Naive thymus-derived CD4-positive, alpha-beta T cell (primary cell): Measurements from ENCODE around the gene CPNE9. TPM values are rescaled to one million over a fixed set of nuclear protein-coding genes. Genes with fewer than 3 reads are reported as not detected.

ENCODE experiments used
- ATAC-seq: fragments of 150-1000 bp; cut with Tn5 transposase; 2 replicates; pipeline ENCODE4 v1.10.0; 2021; ENCODE audit warnings: mild to moderate bottlenecking, moderate library complexity
- CTCF ChIA-PET: fragments of 350-600 bp; sonication (Branson Sonifier 250); formaldehyde crosslinking; loops from one replicate; lab custom pipeline; 2021; ENCODE audit warnings: antibody characterized with exemption; lab: Charles Lee
- POLR2A ChIA-PET: fragments of 350-600 bp; sonication (Branson Sonifier 250); formaldehyde crosslinking; loops from one replicate; lab custom pipeline; 2021; ENCODE audit warnings: antibody characterized with exemption, inconsistent platforms; lab: Charles Lee
- DNase-seq, 9 donors: peaks; one replicate each; pipeline versions ENCODE4 v3.0.0 to v3.0.0-alpha.2; 2020 to 2022; ENCODE audit warnings: mixed read lengths in 1 of 9
- H3K27ac ChIP-seq: one replicate; pipeline ENCODE4 v1.7.0; 2013; ENCODE audit warnings: mild to moderate bottlenecking, low read depth, low read length, moderate library complexity
- H3K27me3 ChIP-seq, 2 donors: one replicate each; pipeline ENCODE4 v1.7.0; 2013; ENCODE audit warnings: low read length in 2 of 2, mild to moderate bottlenecking in 2 of 2, moderate library complexity in 2 of 2; ENCODE audit not compliant: control insufficient read depth in 2 of 2, insufficient read depth in 2 of 2
- H3K36me3 ChIP-seq, 3 experiments: 1 replicate in 2 of 3; 2 replicates in 1 of 3; pipeline ENCODE4 v1.7.0; 2013; ENCODE audit warnings: low read length in 3 of 3, mild to moderate bottlenecking in 3 of 3, moderate library complexity in 1 of 3; ENCODE audit not compliant: insufficient read depth in 3 of 3, control insufficient read depth in 2 of 3
- H3K4me1 ChIP-seq, 2 donors: one replicate each; pipeline ENCODE4 v1.7.0; 2013; ENCODE audit warnings: low read length in 2 of 2, mild to moderate bottlenecking in 2 of 2, moderate library complexity in 1 of 2; ENCODE audit not compliant: control insufficient read depth in 2 of 2, insufficient read depth in 2 of 2
- H3K4me3 ChIP-seq: 2 replicates; pipeline ENCODE4 v1.7.0; 2013; ENCODE audit warnings: mild to moderate bottlenecking, low read length
- H3K9me3 ChIP-seq, 3 experiments: 1 replicate in 2 of 3; 2 replicates in 1 of 3; pipeline ENCODE4 v1.7.0; 2013; ENCODE audit warnings: low read length in 3 of 3; ENCODE audit not compliant: control insufficient read depth in 2 of 3
- H3K27ac Mint-ChIP-seq, 9 donors: one replicate each; pipeline ENCODE4 v1.8.0; 2020 to 2022; ENCODE audit warnings: mixed read lengths in 9 of 9, mild to moderate bottlenecking in 8 of 9, moderate library complexity in 5 of 9, inconsistent platforms in 2 of 9
- H3K27me3 Mint-ChIP-seq, 5 donors: one replicate each; pipeline ENCODE4 v1.8.0; 2021 to 2022; ENCODE audit warnings: mixed read lengths in 5 of 5, mild to moderate bottlenecking in 1 of 5
- H3K36me3 Mint-ChIP-seq, 5 donors: one replicate each; pipeline ENCODE4 v1.8.0; 2020 to 2022; ENCODE audit warnings: mixed read lengths in 5 of 5, mild to moderate bottlenecking in 3 of 5, inconsistent platforms in 1 of 5
- H3K4me1 Mint-ChIP-seq, 7 donors: one replicate each; pipeline ENCODE4 v1.8.0; 2020 to 2022; ENCODE audit warnings: mixed read lengths in 7 of 7, mild to moderate bottlenecking in 3 of 7, inconsistent platforms in 1 of 7
- H3K4me3 Mint-ChIP-seq, 10 donors: one replicate each; pipeline ENCODE4 v1.8.0; 2020 to 2022; ENCODE audit warnings: mild to moderate bottlenecking in 10 of 10, mixed read lengths in 10 of 10, moderate library complexity in 6 of 10, inconsistent platforms in 2 of 10
- H3K9me3 Mint-ChIP-seq, 11 donors: one replicate each; pipeline ENCODE4 v1.8.0; 2020 to 2022; ENCODE audit warnings: mixed read lengths in 11 of 11, mild to moderate bottlenecking in 4 of 11, inconsistent platforms in 1 of 11, moderate library complexity in 1 of 11
- intact Hi-C, 2 donors: fragments of 100-400 bp; cut with micrococcal nuclease; formaldehyde crosslinking; loops; one replicate each; pipeline ENCODE4 v1.15.1; 2023
- polyA plus RNA-seq, 2 donors: library from polyadenylated mRNA; unstranded; fragments of 300-500 nt; fragmentation: Illumina TruSeq; gene quantifications; one replicate each; pipeline ENCODE4 v1.2.3, GENCODE V29; 2021
- total RNA-seq, 6 experiments: library from RNA in 5 of 6; stranded (reverse) in 5 of 6; gene quantifications; 1 replicate in 5 of 6; 2 replicates in 1 of 6; pipeline ENCODE4 v1.2.3 and lab custom pipeline; 2021 to 2026

CPNE9 gene
- total and polyA plus RNA-seq, 7 experiments from 2014 or later: 0.16 to 1.2 (median 0.51) TPM; not detected in 3

DNA sequence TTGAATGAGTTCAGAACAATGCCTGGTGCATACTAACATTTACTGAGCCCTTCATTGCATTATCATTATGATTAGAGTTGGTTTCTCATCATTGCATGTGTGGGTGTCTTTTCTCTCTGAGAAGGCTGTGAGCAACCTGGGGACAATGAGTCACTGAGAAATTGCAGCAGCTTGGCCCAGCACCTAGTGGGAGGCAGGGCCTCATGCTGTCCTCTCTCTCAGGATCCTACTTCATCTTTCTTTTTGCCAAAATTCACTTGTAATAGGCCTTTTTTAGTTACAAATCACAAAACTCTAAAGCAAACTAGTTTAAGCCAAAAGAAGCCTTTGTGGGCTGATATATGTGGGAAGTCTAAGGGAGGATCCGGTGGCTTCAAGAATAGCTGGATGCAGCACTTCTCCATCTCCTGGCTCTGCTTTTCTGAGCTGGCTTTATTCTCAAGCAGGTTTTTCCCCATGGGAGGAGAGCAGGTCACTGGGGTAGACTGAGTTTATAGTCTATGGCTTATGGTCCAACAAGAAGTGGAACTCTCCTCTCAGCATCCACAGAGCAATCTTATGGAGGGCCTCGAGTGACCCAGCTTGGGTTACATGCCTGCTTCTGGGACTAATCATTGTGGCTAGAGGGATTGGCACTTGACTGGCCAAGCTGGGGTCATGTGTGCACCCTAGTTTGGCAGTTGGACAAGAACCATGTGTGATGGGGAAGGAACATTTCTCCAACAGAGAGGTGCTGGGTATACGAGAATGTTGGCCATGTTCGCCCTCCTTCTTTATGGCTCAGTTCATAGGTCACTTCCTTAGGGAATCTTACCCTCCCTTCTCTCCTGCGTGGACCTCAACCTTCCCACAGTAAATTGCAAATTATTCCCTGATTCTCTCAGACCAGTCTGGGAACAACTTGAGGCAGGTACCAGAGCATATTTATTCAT is 74.8 kb downstream of the CPNE9 start:
- no peaks in the 10 kb centered on the region for H3K9me3 ChIP-seq
- H3K9me3 Mint-ChIP-seq: no peaks in the 10 kb centered on the region
- peak in 1 of 9 donors; percentile 60 for DNase-seq
- H3K27ac Mint-ChIP-seq: peak overlapping the region in 1 of 9 donors; percentile 90
- no peak overlapping the region for H3K27ac ChIP-seq
- H3K36me3 ChIP-seq: peaks cover 0 to 19% (median 0%) of the 10 kb centered on the region in 3 experiments
- H3K27me3 Mint-ChIP-seq: no peaks in the 10 kb centered on the region
- ATAC-seq: no peak
- peaks cover 33 to 39% of the 10 kb centered on the region in 2 donors for H3K4me1 ChIP-seq
- H3K27me3 ChIP-seq: no peaks in the 10 kb centered on the region
- ChIA-PET CTCF (interaction anchor here (1.6 kb wide), 1 partner anchor 168 kb away, joined by 3 read pairs; no protein-coding TSS in a partner anchor), POLR2A (interaction anchor here (0.6 kb wide), 2 partner anchors 316 to 367 kb away, joined by 4 read pairs; no protein-coding TSS in a partner anchor)
- intact Hi-C loops: loop anchor here in 1 of 2 donors (1.0 kb wide), 1 partner anchor 9 kb away; the partner anchor contains the start of gene CAMK1
- H3K4me3 Mint-ChIP-seq: peak overlapping the region in 7 of 10 donors; percentile 27 to 77 (median 70)
- peaks cover 4 to 25% (median 10%) of the 10 kb centered on the region in 5 donors for H3K36me3 Mint-ChIP-seq
- peaks cover 43 to 67% (median 57%) of the 10 kb centered on the region in 7 donors for H3K4me1 Mint-ChIP-seq
- H3K4me3 ChIP-seq: no peak overlapping the region

DNA sequence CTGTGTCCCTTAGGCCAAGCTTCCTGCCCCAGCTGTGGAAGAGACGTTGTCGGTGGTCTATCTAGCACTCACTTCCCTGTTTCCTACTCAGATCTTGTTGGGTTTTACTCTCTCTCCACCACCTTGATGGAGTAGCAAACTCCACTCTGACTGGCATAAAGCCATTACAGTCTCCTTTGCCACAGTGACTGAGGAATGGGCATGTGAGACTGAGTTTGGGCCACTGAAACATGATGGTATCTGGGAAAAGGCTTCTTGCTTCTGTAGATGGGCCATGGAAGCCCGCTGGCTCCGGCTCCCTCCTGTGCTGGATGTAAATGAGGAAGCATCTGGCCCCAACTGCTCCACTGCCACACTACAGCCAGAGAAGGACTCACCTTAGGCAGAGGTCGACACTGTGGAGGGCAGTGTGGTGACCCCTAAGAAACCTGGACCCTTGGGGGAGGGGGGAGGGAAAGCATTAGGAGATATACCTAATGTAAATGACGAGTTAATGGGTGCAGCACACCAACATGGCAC is 75.5 kb downstream of the CPNE9 start:
- H3K36me3 Mint-ChIP-seq: peaks cover 4 to 25% (median 10%) of the 10 kb centered on the region in 5 donors
- ATAC-seq: no peak
- peaks cover 0 to 26% (median 0%) of the 10 kb centered on the region in 3 experiments for H3K36me3 ChIP-seq
- no peak for DNase-seq
- no peaks in the 10 kb centered on the region for H3K9me3 Mint-ChIP-seq
- peak overlapping the region; percentile 4 to 81 (median 69) for H3K4me3 Mint-ChIP-seq
- no peaks in the 10 kb centered on the region for H3K9me3 ChIP-seq
- H3K27ac ChIP-seq: no peak overlapping the region
- intact Hi-C loops: loop anchor here in 1 of 2 donors (1.0 kb wide), 1 partner anchor 10 kb away; the partner anchor contains the start of gene CAMK1
- CTCF ChIA-PET: interaction anchor here (1.4 kb wide), 1 partner anchor 152 kb away, joined by 3 read pairs; no protein-coding TSS in a partner anchor
- peak overlapping the region in 6 of 9 donors; percentile 1 to 90 (median 76) for H3K27ac Mint-ChIP-seq
- H3K27me3 Mint-ChIP-seq: no peaks in the 10 kb centered on the region
- peaks cover 33 to 39% of the 10 kb centered on the region in 2 donors for H3K4me1 ChIP-seq
- POLR2A ChIA-PET: interaction anchor here (1.6 kb wide), 1 partner anchor 12 kb away, joined by 8 read pairs; no protein-coding TSS in a partner anchor
- no peak overlapping the region for H3K4me3 ChIP-seq
- no peaks in the 10 kb centered on the region for H3K27me3 ChIP-seq
- peaks cover 43 to 63% (median 57%) of the 10 kb centered on the region in 7 donors for H3K4me1 Mint-ChIP-seq

Other genes starting within 250 kb of the CPNE9 start
- gene LHFPL4, start 150.0 kb upstream of the CPNE9 start, total RNA-seq: not detected
- under 1 TPM; 0.08 to 0.13 TPM for gene LHFPL4, start 150.0 kb upstream of the CPNE9 start, polyA plus RNA-seq
- gene MTMR14, start 54.3 kb upstream of the CPNE9 start, total RNA-seq: 10 to 100 TPM; 51.0 to 92.3 (median 74.5) TPM
- 10 to 100 TPM; 53.2 to 67.9 TPM for gene MTMR14, start 54.3 kb upstream of the CPNE9 start, polyA plus RNA-seq
- 10 to 100 TPM; 32.0 to 42.4 (median 39.5) TPM for gene BRPF1, start 27.9 kb downstream of the CPNE9 start, total RNA-seq
- 10 to 100 TPM in 1 of 2 donors, 1 to 10 TPM in 1; 9.2 to 24.6 TPM for gene BRPF1, start 27.9 kb downstream of the CPNE9 start, polyA plus RNA-seq
- gene OGG1, start 46.1 kb downstream of the CPNE9 start, total RNA-seq: 10 to 100 TPM; 18.8 to 42.9 (median 31.6) TPM
- 10 to 100 TPM; 18.4 to 26.8 TPM for gene OGG1, start 46.1 kb downstream of the CPNE9 start, polyA plus RNA-seq
- gene CAMK1, start 66.1 kb downstream of the CPNE9 start, total RNA-seq: 10 to 100 TPM in 2 of 5 experiments, 1 to 10 TPM in 3; 2.1 to 36.3 (median 2.5) TPM
- gene CAMK1, start 66.1 kb downstream of the CPNE9 start, polyA plus RNA-seq: 1 to 10 TPM in 1 of 2 donors, under 1 TPM in 1; 0.85 to 2.1 TPM
- gene TADA3, start 88.6 kb downstream of the CPNE9 start, total RNA-seq: 10 to 100 TPM; 31.6 to 67.4 (median 36.8) TPM
- gene TADA3, start 88.6 kb downstream of the CPNE9 start, polyA plus RNA-seq: 10 to 100 TPM; 44.3 to 69.5 TPM
- 100 to 1,000 TPM; 128 to 273 (median 129) TPM for gene ARPC4, start 89.2 kb downstream of the CPNE9 start, total RNA-seq
- gene ARPC4, start 89.2 kb downstream of the CPNE9 start, polyA plus RNA-seq: 100 to 1,000 TPM; 205 to 212 TPM
- 100 to 1,000 TPM in 1 of 5 experiments, 10 to 100 TPM in 4; 54.9 to 106 (median 68.0) TPM for gene TTLL3, start 106.4 kb downstream of the CPNE9 start, total RNA-seq
- gene TTLL3, start 106.4 kb downstream of the CPNE9 start, polyA plus RNA-seq: 1 to 10 TPM; 2.5 to 3.3 TPM
- gene RPUSD3, start 140.2 kb downstream of the CPNE9 start, total RNA-seq: 10 to 100 TPM; 17.7 to 61.2 (median 58.0) TPM
- gene RPUSD3, start 140.2 kb downstream of the CPNE9 start, polyA plus RNA-seq: 10 to 100 TPM; 67.3 to 72.6 TPM
- gene CIDEC, start 176.4 kb downstream of the CPNE9 start, total RNA-seq: not detected
- not detected for gene CIDEC, start 176.4 kb downstream of the CPNE9 start, polyA plus RNA-seq
- 10 to 100 TPM; 16.0 to 34.5 (median 28.1) TPM for gene JAGN1, start 186.8 kb downstream of the CPNE9 start, total RNA-seq
- 10 to 100 TPM; 44.8 to 54.5 TPM for gene JAGN1, start 186.8 kb downstream of the CPNE9 start, polyA plus RNA-seq
- gene IL17RE, start 199.0 kb downstream of the CPNE9 start, total RNA-seq: 1 to 10 TPM in 2 of 5 experiments, under 1 TPM in 3; 0.19 to 2.2 (median 0.38) TPM
- gene IL17RE, start 199.0 kb downstream of the CPNE9 start, polyA plus RNA-seq: not detected
- gene IL17RC, start 213.3 kb downstream of the CPNE9 start, total RNA-seq: 1 to 10 TPM in 3 of 5 experiments, under 1 TPM in 2; 0.70 to 3.2 (median 1.4) TPM
- 10 to 100 TPM in 1 of 2 donors, 1 to 10 TPM in 1; 8.3 to 11.9 TPM for gene IL17RC, start 213.3 kb downstream of the CPNE9 start, polyA plus RNA-seq
- 10 to 100 TPM; 21.0 to 64.9 (median 29.6) TPM for gene CRELD1, start 230.0 kb downstream of the CPNE9 start, total RNA-seq
- 10 to 100 TPM; 30.1 to 31.0 TPM for gene CRELD1, start 230.0 kb downstream of the CPNE9 start, polyA plus RNA-seq
- gene PRRT3, start 248.6 kb downstream of the CPNE9 start, total RNA-seq: 10 to 100 TPM in 2 of 5 experiments, 1 to 10 TPM in 3; 5.1 to 10.8 (median 8.8) TPM
- gene PRRT3, start 248.6 kb downstream of the CPNE9 start, polyA plus RNA-seq: 1 to 10 TPM; 5.4 to 6.4 TPM